WTC11 (cell line): Measurements from ENCODE around the gene SLC35F4.

Experiments used
- CBFB ChIP-seq: sonication (generic); formaldehyde crosslinking; IDR thresholded peaks from 2 replicates; pipeline ENCODE4 v1.8.1; 2022; ENCODE audit warnings: mild to moderate bottlenecking, low read depth, missing genetic modification reagents
- CTCF ChIP-seq: fragments of 200-600 bp; IDR thresholded peaks from 2 replicates; pipeline ENCODE4 v1.8.0; 2022; ENCODE audit warnings: antibody characterized with exemption
- E2F1 ChIP-seq: sonication (generic); formaldehyde crosslinking; IDR thresholded peaks from 2 replicates; pipeline ENCODE4 v1.8.0; 2022; ENCODE audit warnings: mild to moderate bottlenecking, missing genetic modification reagents
- JUN ChIP-seq: sonication (generic); formaldehyde crosslinking; IDR thresholded peaks from 2 replicates; pipeline ENCODE4 v1.8.0; 2023; ENCODE audit warnings: mild to moderate bottlenecking, missing genetic modification reagents
- NFE2L1 ChIP-seq: sonication (generic); formaldehyde crosslinking; IDR thresholded peaks from 2 replicates; pipeline ENCODE4 v1.8.1; 2023; ENCODE audit warnings: missing genetic modification reagents
- USF1 ChIP-seq: sonication (generic); formaldehyde crosslinking; IDR thresholded peaks from 2 replicates; pipeline ENCODE4 v1.8.0; 2022; ENCODE audit warnings: mild to moderate bottlenecking, missing genetic modification reagents
- ZNF317 ChIP-seq: sonication (generic); formaldehyde crosslinking; IDR thresholded peaks from 2 replicates; pipeline ENCODE4 v1.8.1; 2023; ENCODE audit warnings: low read depth, mild to moderate bottlenecking, moderate library complexity, missing genetic modification reagents, borderline replicate concordance
- TF ChIP-seq, protein P1 (sequence below): sonication (generic); formaldehyde crosslinking; IDR thresholded peaks from 2 replicates; pipeline ENCODE4 v1.8.1; 2022; ENCODE audit warnings: low read depth, missing genetic modification reagents, borderline replicate concordance
- TF ChIP-seq, protein P2 (sequence below): sonication (generic); formaldehyde crosslinking; IDR thresholded peaks from 2 replicates; pipeline ENCODE4 v1.8.1; 2023; ENCODE audit warnings: mild to moderate bottlenecking, missing genetic modification reagents
- TF ChIP-seq, protein P3 (sequence below): sonication (generic); formaldehyde crosslinking; IDR thresholded peaks from 2 replicates; pipeline ENCODE4 v1.8.1; 2023; ENCODE audit warnings: mild to moderate bottlenecking, missing genetic modification reagents, borderline replicate concordance
- TF ChIP-seq, protein P4 (sequence below): sonication (generic); formaldehyde crosslinking; IDR thresholded peaks from 2 replicates; pipeline ENCODE4 v1.8.0; 2022; ENCODE audit warnings: mild to moderate bottlenecking, missing genetic modification reagents
- TF ChIP-seq, protein P5 (sequence below): sonication (generic); formaldehyde crosslinking; IDR thresholded peaks from 2 replicates; pipeline ENCODE4 v1.8.1; 2023; ENCODE audit warnings: mild to moderate bottlenecking, missing genetic modification reagents, moderate library complexity

DNA sequence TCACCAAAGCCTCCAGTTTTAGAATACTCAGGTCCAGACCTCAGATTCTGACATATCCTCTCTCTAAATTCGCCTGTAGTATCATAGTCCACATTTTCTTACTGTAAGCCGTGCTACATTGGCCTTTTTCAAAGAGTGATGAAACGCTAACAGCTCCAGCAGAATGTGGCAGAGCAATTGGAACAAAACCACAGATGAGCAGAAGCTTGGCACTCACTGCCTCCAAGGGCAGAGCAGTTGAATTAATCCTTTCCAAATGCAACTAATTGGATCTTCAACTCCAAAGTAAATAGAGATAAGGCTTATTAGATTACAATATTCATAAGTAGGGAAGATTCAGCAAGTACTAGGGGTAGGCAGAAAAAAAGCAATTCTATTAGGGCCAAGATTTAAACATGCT is 128.3 kb downstream of the SLC35F4 start:
- TF ChIP-seq, protein P1, sequence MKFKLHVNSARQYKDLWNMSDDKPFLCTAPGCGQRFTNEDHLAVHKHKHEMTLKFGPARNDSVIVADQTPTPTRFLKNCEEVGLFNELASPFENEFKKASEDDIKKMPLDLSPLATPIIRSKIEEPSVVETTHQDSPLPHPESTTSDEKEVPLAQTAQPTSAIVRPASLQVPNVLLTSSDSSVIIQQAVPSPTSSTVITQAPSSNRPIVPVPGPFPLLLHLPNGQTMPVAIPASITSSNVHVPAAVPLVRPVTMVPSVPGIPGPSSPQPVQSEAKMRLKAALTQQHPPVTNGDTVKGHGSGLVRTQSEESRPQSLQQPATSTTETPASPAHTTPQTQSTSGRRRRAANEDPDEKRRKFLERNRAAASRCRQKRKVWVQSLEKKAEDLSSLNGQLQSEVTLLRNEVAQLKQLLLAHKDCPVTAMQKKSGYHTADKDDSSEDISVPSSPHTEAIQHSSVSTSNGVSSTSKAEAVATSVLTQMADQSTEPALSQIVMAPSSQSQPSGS, result no peak
- TF ChIP-seq, protein P2, sequence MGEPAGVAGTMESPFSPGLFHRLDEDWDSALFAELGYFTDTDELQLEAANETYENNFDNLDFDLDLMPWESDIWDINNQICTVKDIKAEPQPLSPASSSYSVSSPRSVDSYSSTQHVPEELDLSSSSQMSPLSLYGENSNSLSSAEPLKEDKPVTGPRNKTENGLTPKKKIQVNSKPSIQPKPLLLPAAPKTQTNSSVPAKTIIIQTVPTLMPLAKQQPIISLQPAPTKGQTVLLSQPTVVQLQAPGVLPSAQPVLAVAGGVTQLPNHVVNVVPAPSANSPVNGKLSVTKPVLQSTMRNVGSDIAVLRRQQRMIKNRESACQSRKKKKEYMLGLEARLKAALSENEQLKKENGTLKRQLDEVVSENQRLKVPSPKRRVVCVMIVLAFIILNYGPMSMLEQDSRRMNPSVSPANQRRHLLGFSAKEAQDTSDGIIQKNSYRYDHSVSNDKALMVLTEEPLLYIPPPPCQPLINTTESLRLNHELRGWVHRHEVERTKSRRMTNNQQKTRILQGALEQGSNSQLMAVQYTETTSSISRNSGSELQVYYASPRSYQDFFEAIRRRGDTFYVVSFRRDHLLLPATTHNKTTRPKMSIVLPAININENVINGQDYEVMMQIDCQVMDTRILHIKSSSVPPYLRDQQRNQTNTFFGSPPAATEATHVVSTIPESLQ (CRISPR knock-in tag), result no peak
- TF ChIP-seq CTCF (no peak), NFE2L1 (CRISPR knock-in tag) (no peak), JUN (CRISPR knock-in tag) (no peak), ZNF317 (CRISPR knock-in tag) (no peak), E2F1 (no peak), CBFB (CRISPR knock-in tag) (no peak), USF1 (CRISPR knock-in tag) (no peak)
- TF ChIP-seq, protein P3, sequence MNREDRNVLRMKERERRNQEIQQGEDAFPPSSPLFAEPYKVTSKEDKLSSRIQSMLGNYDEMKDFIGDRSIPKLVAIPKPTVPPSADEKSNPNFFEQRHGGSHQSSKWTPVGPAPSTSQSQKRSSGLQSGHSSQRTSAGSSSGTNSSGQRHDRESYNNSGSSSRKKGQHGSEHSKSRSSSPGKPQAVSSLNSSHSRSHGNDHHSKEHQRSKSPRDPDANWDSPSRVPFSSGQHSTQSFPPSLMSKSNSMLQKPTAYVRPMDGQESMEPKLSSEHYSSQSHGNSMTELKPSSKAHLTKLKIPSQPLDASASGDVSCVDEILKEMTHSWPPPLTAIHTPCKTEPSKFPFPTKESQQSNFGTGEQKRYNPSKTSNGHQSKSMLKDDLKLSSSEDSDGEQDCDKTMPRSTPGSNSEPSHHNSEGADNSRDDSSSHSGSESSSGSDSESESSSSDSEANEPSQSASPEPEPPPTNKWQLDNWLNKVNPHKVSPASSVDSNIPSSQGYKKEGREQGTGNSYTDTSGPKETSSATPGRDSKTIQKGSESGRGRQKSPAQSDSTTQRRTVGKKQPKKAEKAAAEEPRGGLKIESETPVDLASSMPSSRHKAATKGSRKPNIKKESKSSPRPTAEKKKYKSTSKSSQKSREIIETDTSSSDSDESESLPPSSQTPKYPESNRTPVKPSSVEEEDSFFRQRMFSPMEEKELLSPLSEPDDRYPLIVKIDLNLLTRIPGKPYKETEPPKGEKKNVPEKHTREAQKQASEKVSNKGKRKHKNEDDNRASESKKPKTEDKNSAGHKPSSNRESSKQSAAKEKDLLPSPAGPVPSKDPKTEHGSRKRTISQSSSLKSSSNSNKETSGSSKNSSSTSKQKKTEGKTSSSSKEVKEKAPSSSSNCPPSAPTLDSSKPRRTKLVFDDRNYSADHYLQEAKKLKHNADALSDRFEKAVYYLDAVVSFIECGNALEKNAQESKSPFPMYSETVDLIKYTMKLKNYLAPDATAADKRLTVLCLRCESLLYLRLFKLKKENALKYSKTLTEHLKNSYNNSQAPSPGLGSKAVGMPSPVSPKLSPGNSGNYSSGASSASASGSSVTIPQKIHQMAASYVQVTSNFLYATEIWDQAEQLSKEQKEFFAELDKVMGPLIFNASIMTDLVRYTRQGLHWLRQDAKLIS (CRISPR knock-in tag), result no peak
- TF ChIP-seq, protein P4, sequence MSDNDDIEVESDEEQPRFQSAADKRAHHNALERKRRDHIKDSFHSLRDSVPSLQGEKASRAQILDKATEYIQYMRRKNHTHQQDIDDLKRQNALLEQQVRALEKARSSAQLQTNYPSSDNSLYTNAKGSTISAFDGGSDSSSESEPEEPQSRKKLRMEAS (CRISPR knock-in tag), result no peak
- TF ChIP-seq, protein P5, sequence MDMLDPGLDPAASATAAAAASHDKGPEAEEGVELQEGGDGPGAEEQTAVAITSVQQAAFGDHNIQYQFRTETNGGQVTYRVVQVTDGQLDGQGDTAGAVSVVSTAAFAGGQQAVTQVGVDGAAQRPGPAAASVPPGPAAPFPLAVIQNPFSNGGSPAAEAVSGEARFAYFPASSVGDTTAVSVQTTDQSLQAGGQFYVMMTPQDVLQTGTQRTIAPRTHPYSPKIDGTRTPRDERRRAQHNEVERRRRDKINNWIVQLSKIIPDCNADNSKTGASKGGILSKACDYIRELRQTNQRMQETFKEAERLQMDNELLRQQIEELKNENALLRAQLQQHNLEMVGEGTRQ (CRISPR knock-in tag), result no peak
